Astrocyte of the cerebellum (primary cell): ENCODE results near the gene HPS1.

ENCODE experiments used
- DNase-seq: peaks from one replicate; pipeline ENCODE4 v3.0.0-alpha.2; 2011; ENCODE audit warnings: low read depth
- H3K4me3 ChIP-seq: 2 replicates; pipeline ENCODE4 v1.5.1; 2011; ENCODE audit warnings: mild to moderate bottlenecking, low read depth, low read length, moderate library complexity
- CTCF ChIP-seq: IDR thresholded peaks from 2 replicates; pipeline ENCODE4 v1.5.1; 2012; ENCODE audit warnings: low read length, low read depth, moderate library complexity, mild to moderate bottlenecking; ENCODE audit errors: missing control alignments
- in situ Hi-C: cut with HindIII; loops from 2 replicates; pipeline ENCODE4 v1.10.0; 2017; ENCODE audit warnings: low sequenced_read_pairs

Gene HPS1

GRCh38 chr10:98378722-98379121, 68.0 kb downstream of the HPS1 start:
- no peak for TF ChIP-seq CTCF
- in situ Hi-C loops, result loop anchor here (10.0 kb wide), 1 partner anchor 124 kb away; no protein-coding TSS in a partner anchor
- no peak for DNase-seq
- H3K4me3 ChIP-seq, result no peak overlapping the region

- no peak for DNase-seq
- TF ChIP-seq CTCF, result no peak
- in situ Hi-C loops, result loop anchor here (10.0 kb wide), 1 partner anchor 123 kb away; no protein-coding TSS in a partner anchor
- H3K4me3 ChIP-seq, result no peak overlapping the region
These were observed 69.2 kb downstream of the HPS1 start for GRCh38 chr10:98377536-98377935.

GRCh38 chr10:98377001-98377400, 69.7 kb downstream of the HPS1 start:
- DNase-seq, result no peak
- TF ChIP-seq CTCF, result no peak
- in situ Hi-C loops, result loop anchor here (10.0 kb wide), 1 partner anchor 122 kb away; no protein-coding TSS in a partner anchor
- H3K4me3 ChIP-seq, result no peak overlapping the region

GRCh38 chr10:98376485-98376884, 70.2 kb downstream of the HPS1 start:
- DNase-seq, result no peak
- in situ Hi-C loops, result loop anchor here (10.0 kb wide), 1 partner anchor 122 kb away; no protein-coding TSS in a partner anchor
- TF ChIP-seq CTCF, result no peak

GRCh38 chr10:98374217-98374985, 72.3 kb downstream of the HPS1 start:
- in situ Hi-C loops, result loop anchor here (10.0 kb wide), 1 partner anchor 120 kb away; no protein-coding TSS in a partner anchor
- H3K4me3 ChIP-seq, result no peak overlapping the region
- no peak for TF ChIP-seq CTCF
- no peak for DNase-seq

More at GRCh38 chr10:98376485-98376884, 70.2 kb downstream of the HPS1 start:
- no peak overlapping the region for H3K4me3 ChIP-seq

- no peak for TF ChIP-seq CTCF
- DNase-seq, result no peak
- in situ Hi-C loops, result loop anchor here (10.0 kb wide), 1 partner anchor 119 kb away; no protein-coding TSS in a partner anchor
These were observed 73.3 kb downstream of the HPS1 start for GRCh38 chr10:98373260-98374040.

More at GRCh38 chr10:98373260-98374040, 73.3 kb downstream of the HPS1 start:
- H3K4me3 ChIP-seq, result no peak overlapping the region
